GM06990 (cell line): Measurements from ENCODE around the gene CKM.

Experiments
- DNase-seq: peaks from one replicate; pipeline ENCODE4 v3.0.0-alpha.2; 2011; ENCODE audit not compliant: insufficient read length; ENCODE audit errors: extremely low read depth
- H3K27me3 ChIP-seq: replicated peaks from 2 replicates; pipeline ENCODE4 v1.6.0; 2011; ENCODE audit warnings: low read length; ENCODE audit not compliant: control insufficient read depth, insufficient read depth
- H3K36me3 ChIP-seq: 2 replicates; pipeline ENCODE4 v1.5.1; 2011; ENCODE audit warnings: low read length; ENCODE audit not compliant: control insufficient read depth, insufficient read depth
- H3K4me3 ChIP-seq: replicated peaks from 2 replicates; pipeline ENCODE4 v1.5.1; 2011; ENCODE audit warnings: low read depth, mild to moderate bottlenecking, control low read depth, low read length
- CTCF ChIP-seq: IDR thresholded peaks from 2 replicates; pipeline ENCODE4 v1.5.1; 2011; ENCODE audit warnings: low read length, control low read depth, mild to moderate bottlenecking, inconsistent platforms; ENCODE audit not compliant: insufficient read depth, poor library complexity, severe bottlenecking

Gene CKM

GRCh38 chr19:45322744-45323281, at the start of gene CKM:
Gene CKM (minus strand): TSS chr19:45322875. CDS start chr19:45319713, 3,162 bp downstream.
- no peaks in the 10 kb centered on the region for H3K27me3 ChIP-seq
- no peaks in the 10 kb centered on the region for H3K36me3 ChIP-seq
- H3K4me3 ChIP-seq = no peak within 1 kb of the TSS
- DNase-seq = no peak
- TF ChIP-seq CTCF = no peak

- TF ChIP-seq CTCF = no peak
- DNase-seq = peak; percentile 96
- H3K36me3 ChIP-seq = peaks cover 2% of the 10 kb centered on the region
- H3K4me3 ChIP-seq = peak within 1 kb of the TSS; percentile 88
- H3K27me3 ChIP-seq = no peaks in the 10 kb centered on the region
These were observed 47.9 kb upstream of the CKM start, which contains the start of gene ERCC2 for GRCh38 chr19:45370410-45371204. Gene ERCC2 (minus strand): TSS chr19:45370573. CDS start chr19:45370540, 33 bp downstream.

GRCh38 chr19:45368737-45369340, 46.2 kb upstream of the CKM start:
- peaks cover 5% of the 10 kb centered on the region for H3K36me3 ChIP-seq
- no peak for TF ChIP-seq CTCF
- DNase-seq = no peak
- H3K27me3 ChIP-seq = no peaks in the 10 kb centered on the region
- H3K4me3 ChIP-seq = no peak overlapping the region

GRCh38 chr19:45368127-45368526, 45.5 kb upstream of the CKM start:
- DNase-seq = no peak
- no peak overlapping the region for H3K4me3 ChIP-seq
- TF ChIP-seq CTCF = no peak
- H3K27me3 ChIP-seq = no peaks in the 10 kb centered on the region
- H3K36me3 ChIP-seq = peaks cover 5% of the 10 kb centered on the region

- Histone ChIP-seq H3K36me3 (peaks cover 18% of the 10 kb centered on the region), H3K4me3 (no peak overlapping the region), H3K27me3 (no peaks in the 10 kb centered on the region)
- no peak for DNase-seq
- no peak for TF ChIP-seq CTCF
These were observed 42.0 kb upstream of the CKM start for GRCh38 chr19:45364696-45365095.
